Activated CD4-positive, alpha-beta T cell treated with anti-CD3 and anti-CD28 coated beads, Interleukin-2, amount 10 ng/mL, durations not matched to agents 7 days and 5 days (primary cell): ENCODE measurements around the gene TMEM184B. TPM values are rescaled to one million over a fixed set of nuclear protein-coding genes. Genes with fewer than 3 reads are reported as not detected.

Source experiments
- CTCF ChIA-PET: fragments of 350-600 bp; sonication (Branson Sonifier 250); formaldehyde crosslinking; loops from one replicate; lab custom pipeline; 2021; ENCODE audit warnings: antibody characterized with exemption; lab: Charles Lee
- POLR2A ChIA-PET: fragments of 350-600 bp; sonication (Branson Sonifier 250); formaldehyde crosslinking; loops from one replicate; lab custom pipeline; 2021; ENCODE audit warnings: antibody characterized with exemption; lab: Charles Lee
- DNase-seq: peaks from one replicate; pipeline ENCODE4 v3.0.0-alpha.2; 2020
- H3K27ac Mint-ChIP-seq: one replicate; pipeline ENCODE4 v1.8.0; 2021; ENCODE audit warnings: mild to moderate bottlenecking, moderate library complexity, mixed read lengths
- H3K27me3 Mint-ChIP-seq: one replicate; pipeline ENCODE4 v1.8.0; 2021; ENCODE audit warnings: mixed read lengths
- H3K36me3 Mint-ChIP-seq: one replicate; pipeline ENCODE4 v1.8.0; 2021; ENCODE audit warnings: low read depth, mixed read lengths
- H3K4me1 Mint-ChIP-seq: one replicate; pipeline ENCODE4 v1.8.0; 2021; ENCODE audit warnings: mixed read lengths
- H3K4me3 Mint-ChIP-seq: one replicate; pipeline ENCODE4 v1.8.0; 2021; ENCODE audit warnings: mild to moderate bottlenecking, moderate library complexity, mixed read lengths
- H3K9me3 Mint-ChIP-seq: one replicate; pipeline ENCODE4 v1.8.0; 2021; ENCODE audit warnings: mixed read lengths
- total RNA-seq, 2 experiments: library from RNA; stranded (reverse); gene quantifications; one replicate each; pipeline ENCODE4 v1.2.3, GENCODE V29; 2021

Gene TMEM184B
- total RNA-seq, 2 experiments from 2014 or later = 33.8 to 34.5 TPM

DNA sequence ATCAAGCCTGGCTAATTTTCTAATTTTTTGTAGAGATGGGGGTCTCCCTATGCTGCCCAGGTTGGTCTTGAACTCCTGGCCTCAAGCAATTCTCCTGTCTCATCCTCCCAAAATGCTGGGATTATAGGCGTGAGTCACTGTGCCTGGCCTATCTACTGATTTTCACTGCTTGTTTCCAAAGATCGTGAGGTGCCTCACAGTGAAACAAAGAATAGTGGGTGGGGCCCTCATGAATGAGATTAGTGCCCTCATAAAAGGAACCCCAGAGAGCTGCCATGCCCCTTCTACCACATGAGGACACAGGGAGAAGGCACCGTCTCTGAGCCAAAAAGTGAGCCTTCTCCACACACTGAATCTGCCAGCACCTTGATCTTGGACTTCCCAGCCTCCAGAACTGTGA, 23.5 kb downstream of the TMEM184B start:
- no peaks in the 10 kb centered on the region for H3K4me1 Mint-ChIP-seq
- H3K36me3 Mint-ChIP-seq = peaks cover 2% of the 10 kb centered on the region
- no peak overlapping the region for H3K27ac Mint-ChIP-seq
- ChIA-PET CTCF (no interaction called here), POLR2A (no interaction called here)
- H3K27me3 Mint-ChIP-seq = no peaks in the 10 kb centered on the region
- DNase-seq = no peak
- no peak overlapping the region for H3K4me3 Mint-ChIP-seq
- H3K9me3 Mint-ChIP-seq = no peaks in the 10 kb centered on the region

DNA sequence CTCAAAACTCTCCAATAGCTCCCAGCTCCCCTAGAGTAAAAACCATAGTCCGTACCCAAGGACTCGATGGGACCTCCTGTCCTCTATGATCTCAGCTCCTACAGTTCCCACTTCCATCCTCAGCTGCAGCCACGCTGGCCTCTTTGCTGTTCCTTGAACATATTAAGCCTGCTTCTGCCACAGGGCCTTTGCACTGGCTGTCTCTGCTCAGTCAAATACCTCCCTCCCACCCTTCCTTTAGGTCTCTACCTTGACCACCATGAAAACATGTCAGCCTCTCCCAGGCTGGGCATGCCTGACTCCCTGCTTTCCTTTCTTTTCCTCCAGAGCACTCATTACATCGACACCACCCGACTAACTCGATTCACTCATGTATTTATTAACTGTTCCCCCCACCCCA, 24.5 kb downstream of the TMEM184B start:
- H3K4me1 Mint-ChIP-seq = no peaks in the 10 kb centered on the region
- POLR2A ChIA-PET = no interaction called here
- no peak overlapping the region for H3K27ac Mint-ChIP-seq
- H3K9me3 Mint-ChIP-seq = no peaks in the 10 kb centered on the region
- no peaks in the 10 kb centered on the region for H3K27me3 Mint-ChIP-seq
- DNase-seq = no peak
- CTCF ChIA-PET = interaction anchor here (0.5 kb wide), 1 partner anchor 92 kb away, joined by 4 read pairs; no protein-coding TSS in a partner anchor
- H3K4me3 Mint-ChIP-seq = no peak overlapping the region
- H3K36me3 Mint-ChIP-seq = peaks cover 7% of the 10 kb centered on the region

DNA sequence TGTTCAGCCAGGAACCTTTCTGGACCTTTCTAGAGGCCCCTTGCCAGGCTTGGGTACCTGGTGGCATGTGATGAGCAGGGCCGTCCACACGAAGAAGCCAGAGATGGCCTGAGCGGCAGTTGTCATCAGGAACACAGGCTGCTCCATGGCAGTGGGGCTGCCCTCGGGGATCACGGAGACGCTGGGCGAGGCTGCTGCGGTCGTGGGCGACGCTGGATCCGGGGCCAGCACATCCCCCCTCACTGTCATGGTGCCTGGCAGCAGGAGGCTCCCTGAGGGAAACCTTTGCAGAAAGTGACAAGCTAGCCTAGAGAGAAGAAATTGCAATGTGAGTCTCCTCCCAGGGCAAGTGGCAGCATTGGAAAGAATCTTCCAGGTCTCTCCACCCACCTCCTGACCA, 25.1 kb downstream of the TMEM184B start:
- ChIA-PET POLR2A (no interaction called here), CTCF (interaction anchor here (0.5 kb wide), 1 partner anchor 92 kb away, joined by 4 read pairs; no protein-coding TSS in a partner anchor)
- Mint-ChIP-seq H3K4me3 (no peak overlapping the region), H3K36me3 (peaks cover 7% of the 10 kb centered on the region), H3K9me3 (no peaks in the 10 kb centered on the region), H3K27me3 (no peaks in the 10 kb centered on the region), H3K27ac (no peak overlapping the region), H3K4me1 (no peaks in the 10 kb centered on the region)
- DNase-seq = no peak

DNA sequence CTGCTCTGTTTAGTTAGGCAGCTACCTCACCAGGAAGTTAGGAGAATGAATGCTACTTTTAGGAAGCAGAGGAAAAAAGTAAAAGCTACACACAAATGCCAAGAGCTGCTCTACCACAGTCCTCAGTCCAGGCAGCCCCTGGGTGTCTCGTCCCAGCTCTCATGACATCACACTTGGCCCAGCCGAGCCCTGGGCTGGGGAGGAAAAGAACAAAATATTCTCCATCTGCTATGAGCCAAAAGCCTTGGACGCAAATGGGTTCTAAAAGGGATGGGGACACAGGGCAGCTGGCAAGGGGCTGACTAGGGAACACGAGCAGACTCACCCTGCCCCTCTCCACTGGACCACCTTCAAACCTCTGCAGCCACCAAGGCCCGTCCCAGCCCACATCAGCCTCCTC, 26.1 kb downstream of the TMEM184B start:
- no peak overlapping the region for H3K27ac Mint-ChIP-seq
- H3K4me1 Mint-ChIP-seq = no peaks in the 10 kb centered on the region
- H3K4me3 Mint-ChIP-seq = no peak overlapping the region
- ChIA-PET POLR2A (no interaction called here), CTCF (no interaction called here)
- H3K36me3 Mint-ChIP-seq = peaks cover 7% of the 10 kb centered on the region
- DNase-seq = no peak
- H3K9me3 Mint-ChIP-seq = no peaks in the 10 kb centered on the region
- H3K27me3 Mint-ChIP-seq = no peaks in the 10 kb centered on the region

GRCh38 chr22:38246046-38246658, 26.7 kb downstream of the TMEM184B start:
- H3K4me3 Mint-ChIP-seq = no peak overlapping the region
- H3K36me3 Mint-ChIP-seq = peaks cover 7% of the 10 kb centered on the region

GRCh38 chr22:38244106-38244505, 28.7 kb downstream of the TMEM184B start:
- POLR2A ChIA-PET = no interaction called here
- H3K27ac Mint-ChIP-seq = no peak overlapping the region
- no peak overlapping the region for H3K4me3 Mint-ChIP-seq
- no peaks in the 10 kb centered on the region for H3K27me3 Mint-ChIP-seq
- no peaks in the 10 kb centered on the region for H3K9me3 Mint-ChIP-seq
- no peaks in the 10 kb centered on the region for H3K4me1 Mint-ChIP-seq
- peaks cover 8% of the 10 kb centered on the region for H3K36me3 Mint-ChIP-seq
- CTCF ChIA-PET = interaction anchor here (0.9 to 1.0 kb wide), 2 partner anchors 16 to 192 kb away, joined by 3 to 5 read pairs; no protein-coding TSS in a partner anchor
- no peak for DNase-seq

More at GRCh38 chr22:38246046-38246658, 26.7 kb downstream of the TMEM184B start:
- CTCF ChIA-PET = interaction anchor here (0.5 to 0.7 kb wide), 2 partner anchors 91 to 400 kb away, joined by 3 read pairs; no protein-coding TSS in a partner anchor
- POLR2A ChIA-PET = no interaction called here
- Mint-ChIP-seq H3K27me3 (no peaks in the 10 kb centered on the region), H3K27ac (no peak overlapping the region), H3K4me1 (no peaks in the 10 kb centered on the region), H3K9me3 (no peaks in the 10 kb centered on the region)
- DNase-seq = no peak

GRCh38 chr22:38243007-38243765, 29.6 kb downstream of the TMEM184B start:
- POLR2A ChIA-PET = no interaction called here
- no peaks in the 10 kb centered on the region for H3K4me1 Mint-ChIP-seq

DNA sequence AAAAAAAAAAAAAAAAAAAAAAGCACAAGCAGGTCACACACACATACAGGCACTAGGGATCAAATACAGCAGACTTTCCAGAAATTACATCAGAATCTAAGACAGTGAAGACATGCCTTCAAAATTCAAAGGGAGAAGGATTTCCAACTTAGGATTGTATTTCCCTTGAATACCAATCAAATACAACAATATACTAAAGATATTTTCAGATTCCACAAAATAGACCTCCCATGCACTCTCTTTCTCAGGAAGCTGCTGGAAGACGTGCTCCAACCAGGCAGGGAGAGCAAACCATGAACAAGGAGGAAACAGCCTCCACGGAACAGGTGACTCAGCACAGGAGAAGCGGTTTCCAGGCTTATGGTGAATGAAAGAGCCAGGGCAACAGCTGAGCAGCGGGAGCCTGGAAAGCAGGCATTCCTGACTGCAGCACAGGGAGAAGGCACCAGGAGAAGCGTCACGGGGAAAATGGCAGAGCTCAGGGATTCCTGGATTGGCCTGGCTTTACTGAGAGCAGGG, 32.0 kb downstream of the TMEM184B start:
- H3K4me1 Mint-ChIP-seq = no peaks in the 10 kb centered on the region
- ChIA-PET CTCF (no interaction called here), POLR2A (interaction anchor here (0.5 kb wide), 1 partner anchor 14 kb away, joined by 3 read pairs; no protein-coding TSS in a partner anchor)
- no peak overlapping the region for H3K4me3 Mint-ChIP-seq
- DNase-seq = no peak
- H3K27me3 Mint-ChIP-seq = no peaks in the 10 kb centered on the region
- no peak overlapping the region for H3K27ac Mint-ChIP-seq
- no peaks in the 10 kb centered on the region for H3K9me3 Mint-ChIP-seq
- peaks cover 8% of the 10 kb centered on the region for H3K36me3 Mint-ChIP-seq

More at GRCh38 chr22:38243007-38243765, 29.6 kb downstream of the TMEM184B start:
- no peaks in the 10 kb centered on the region for H3K9me3 Mint-ChIP-seq
- no peaks in the 10 kb centered on the region for H3K27me3 Mint-ChIP-seq
- H3K27ac Mint-ChIP-seq = no peak overlapping the region
- CTCF ChIA-PET = interaction anchor here (0.6 to 1.2 kb wide), 4 partner anchors 17 to 387 kb away, joined by 3 to 5 read pairs (median 4); no protein-coding TSS in a partner anchor
- no peak for DNase-seq
- peaks cover 8% of the 10 kb centered on the region for H3K36me3 Mint-ChIP-seq
- H3K4me3 Mint-ChIP-seq = no peak overlapping the region

GRCh38 chr22:38239101-38239761, 33.6 kb downstream of the TMEM184B start:
- no peaks in the 10 kb centered on the region for H3K27me3 Mint-ChIP-seq
- CTCF ChIA-PET = interaction anchor here (0.7 kb wide), 1 partner anchor 51 kb away, joined by 3 read pairs; no protein-coding TSS in a partner anchor

GRCh38 chr22:38238519-38239071, 34.2 kb downstream of the TMEM184B start:
- ChIA-PET POLR2A (no interaction called here), CTCF (no interaction called here)
- Mint-ChIP-seq H3K4me1 (no peaks in the 10 kb centered on the region), H3K36me3 (peaks cover 2% of the 10 kb centered on the region), H3K27me3 (no peaks in the 10 kb centered on the region), H3K4me3 (no peak overlapping the region), H3K9me3 (no peaks in the 10 kb centered on the region), H3K27ac (peak overlapping the region; percentile 25)
- DNase-seq = no peak

More at GRCh38 chr22:38239101-38239761, 33.6 kb downstream of the TMEM184B start:
- peaks cover 8% of the 10 kb centered on the region for H3K36me3 Mint-ChIP-seq
- H3K4me3 Mint-ChIP-seq = no peak overlapping the region
- no peak for DNase-seq
- H3K27ac Mint-ChIP-seq = peak overlapping the region; percentile 25
- H3K9me3 Mint-ChIP-seq = no peaks in the 10 kb centered on the region
- no peaks in the 10 kb centered on the region for H3K4me1 Mint-ChIP-seq
- POLR2A ChIA-PET = no interaction called here

DNA sequence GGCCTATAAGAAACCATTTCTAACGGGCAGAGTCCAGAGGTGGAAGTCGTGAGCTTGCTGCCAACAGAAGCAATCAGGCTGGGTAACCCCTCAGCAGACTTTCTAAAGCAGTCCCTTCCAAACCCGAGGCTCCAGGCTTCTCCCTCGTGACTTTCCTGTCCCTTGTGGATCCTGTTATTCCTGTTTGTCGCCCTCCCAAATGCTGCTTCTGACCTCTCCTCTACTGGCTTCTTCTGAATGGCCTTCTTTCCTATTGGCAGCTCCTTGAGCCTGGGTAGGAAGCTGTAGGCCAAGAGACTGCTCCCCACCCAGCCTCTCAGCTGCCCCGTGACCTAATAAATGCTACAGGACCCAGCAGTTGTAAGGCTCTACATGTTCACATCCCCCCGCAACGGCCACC, 36.0 kb downstream of the TMEM184B start:
- Mint-ChIP-seq H3K27me3 (no peaks in the 10 kb centered on the region), H3K4me1 (no peaks in the 10 kb centered on the region), H3K36me3 (peaks cover 2% of the 10 kb centered on the region), H3K27ac (no peak overlapping the region), H3K9me3 (no peaks in the 10 kb centered on the region), H3K4me3 (no peak overlapping the region)
- ChIA-PET CTCF (no interaction called here), POLR2A (no interaction called here)
- no peak for DNase-seq

DNA sequence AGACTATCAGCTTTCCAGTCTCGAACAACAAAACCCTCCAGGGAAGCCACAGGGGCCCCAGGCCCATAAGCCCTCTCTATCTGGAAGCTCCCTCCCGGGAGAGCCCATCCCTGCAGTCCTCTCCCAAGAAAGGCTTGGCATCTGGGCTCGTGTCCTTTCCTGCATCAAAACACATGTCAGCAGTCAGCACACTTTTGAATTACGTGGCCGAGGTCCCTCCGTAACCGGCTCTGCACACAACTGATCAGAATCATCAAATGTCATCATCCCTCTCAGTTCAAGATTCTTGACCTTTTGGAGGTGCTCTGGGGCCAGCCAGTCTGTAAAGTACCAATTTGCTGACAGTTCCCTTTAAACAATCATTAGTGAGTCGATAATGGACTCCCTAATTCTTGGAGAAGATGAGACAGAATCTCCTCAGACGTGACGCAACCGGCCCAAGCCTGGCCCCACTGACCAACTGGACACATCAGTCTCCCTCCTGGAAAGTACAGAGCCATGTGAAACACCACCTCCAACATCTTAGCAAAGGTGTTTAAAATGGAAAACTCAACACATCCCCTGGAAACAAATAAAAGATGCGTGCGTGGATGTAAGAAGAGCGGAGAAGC, 37.5 kb downstream of the TMEM184B start:
- Mint-ChIP-seq H3K4me3 (no peak overlapping the region), H3K4me1 (no peaks in the 10 kb centered on the region), H3K27ac (no peak overlapping the region), H3K27me3 (no peaks in the 10 kb centered on the region), H3K9me3 (no peaks in the 10 kb centered on the region), H3K36me3 (peaks cover 10% of the 10 kb centered on the region)
- POLR2A ChIA-PET = no interaction called here
- CTCF ChIA-PET = interaction anchor here (1.1 to 1.4 kb wide), 3 partner anchors 12 to 183 kb away, joined by 3 to 5 read pairs (median 4); no protein-coding TSS in a partner anchor
- no peak for DNase-seq
